Measurements from ENCODE around the gene RXRA.

Gene RXRA

GRCh38 chr9:134351606-134352176 is 25.4 kb downstream of the RXRA start:
- Histone ChIP-seq H3K36me3 (ENCODE audit: insufficient read depth, low read length) (no peaks in the 10 kb centered on the region), H3K4me1 (ENCODE audit: insufficient read depth, low read length) (no peaks in the 10 kb centered on the region; the same call in 1 of the 2 replicates)

GRCh38 chr9:134352247-134352933 is 26.1 kb downstream of the RXRA start:
- H3K9ac ChIP-seq (ENCODE audit: low read depth, low read length): no peak overlapping the region
- no peaks in the 10 kb centered on the region; the same call in 1 of the 2 replicates for H3K4me1 ChIP-seq (ENCODE audit: insufficient read depth, low read length)

More at GRCh38 chr9:134351606-134352176, 25.4 kb downstream of the RXRA start:
- Histone ChIP-seq H3K9ac (ENCODE audit: low read depth, low read length) (no peak overlapping the region), H3K9me3 (ENCODE audit: control insufficient read depth, insufficient read depth, low read length) (no peaks in the 10 kb centered on the region)

DNA sequence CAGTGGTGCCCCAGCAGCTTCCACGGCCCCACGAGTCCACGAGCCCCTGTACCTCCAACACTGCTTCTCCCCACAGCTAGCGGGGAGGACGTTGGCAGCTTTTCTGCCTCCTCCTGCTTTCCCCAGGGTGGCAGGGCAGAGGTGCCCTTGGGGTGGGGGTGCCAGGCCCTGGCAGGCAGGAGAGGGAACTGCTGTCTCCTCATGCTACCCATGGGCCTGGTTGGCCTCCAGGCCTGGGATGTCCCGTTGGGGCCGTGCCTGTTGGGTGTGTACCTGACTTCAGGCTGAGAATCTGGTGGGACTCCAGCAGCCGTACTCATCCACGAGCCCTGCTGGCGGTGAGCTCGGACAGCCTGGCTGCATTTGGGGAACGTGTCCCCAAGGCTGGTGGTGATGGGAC is 27.3 kb downstream of the RXRA start:
- Histone ChIP-seq H3K4me1 (ENCODE audit: insufficient read depth, low read length) (no peaks in the 10 kb centered on the region; the same call in 1 of the 2 replicates), H3K9ac (ENCODE audit: low read depth, low read length) (no peak overlapping the region), H3K9me3 (ENCODE audit: control insufficient read depth, insufficient read depth, low read length) (no peaks in the 10 kb centered on the region), H3K36me3 (ENCODE audit: insufficient read depth, low read length) (no peaks in the 10 kb centered on the region)

More at GRCh38 chr9:134352247-134352933, 26.1 kb downstream of the RXRA start:
- no peaks in the 10 kb centered on the region for H3K9me3 ChIP-seq (ENCODE audit: control insufficient read depth, insufficient read depth, low read length)
- no peaks in the 10 kb centered on the region for H3K36me3 ChIP-seq (ENCODE audit: insufficient read depth, low read length)

DNA sequence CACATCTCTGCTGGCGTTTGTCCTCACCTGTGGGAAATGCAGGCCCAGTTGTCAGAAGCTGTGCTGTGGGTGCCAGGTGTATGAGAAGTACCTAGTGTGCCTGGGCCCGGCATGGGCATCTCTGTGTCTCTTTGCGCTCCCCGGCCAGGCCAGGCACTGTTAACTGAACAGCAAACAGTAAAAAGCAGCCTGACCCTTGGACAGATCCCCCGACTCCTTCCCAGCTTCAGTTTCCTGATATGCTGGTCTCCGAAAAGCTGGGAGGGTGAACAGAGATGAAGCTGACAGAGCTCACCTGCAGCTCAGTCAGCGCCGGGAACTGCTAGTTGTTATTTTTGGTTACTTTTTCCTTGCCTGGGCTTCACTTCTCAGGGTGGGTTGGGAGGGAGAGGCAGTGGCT is 28.9 kb downstream of the RXRA start:
- H3K4me1 ChIP-seq (ENCODE audit: insufficient read depth, low read length): no peaks in the 10 kb centered on the region; the same call in 1 of the 2 replicates

GRCh38 chr9:134355561-134356279 is 29.5 kb downstream of the RXRA start:
- H3K4me1 ChIP-seq (ENCODE audit: insufficient read depth, low read length): no peaks in the 10 kb centered on the region
- H3K9ac ChIP-seq (ENCODE audit: low read depth, low read length): no peak overlapping the region
- H3K36me3 ChIP-seq (ENCODE audit: insufficient read depth, low read length): no peaks in the 10 kb centered on the region
- no peaks in the 10 kb centered on the region for H3K9me3 ChIP-seq (ENCODE audit: control insufficient read depth, insufficient read depth, low read length)

More for the DNA sequence above, 28.9 kb downstream of the RXRA start:
- Histone ChIP-seq H3K36me3 (ENCODE audit: insufficient read depth, low read length) (no peaks in the 10 kb centered on the region), H3K9ac (ENCODE audit: low read depth, low read length) (no peak overlapping the region), H3K9me3 (ENCODE audit: control insufficient read depth, insufficient read depth, low read length) (no peaks in the 10 kb centered on the region)

GRCh38 chr9:134356496-134357470 is 30.5 kb downstream of the RXRA start:
- H3K9ac ChIP-seq (ENCODE audit: low read depth, low read length): no peak overlapping the region
- no peaks in the 10 kb centered on the region for H3K9me3 ChIP-seq (ENCODE audit: control insufficient read depth, insufficient read depth, low read length)
- no peaks in the 10 kb centered on the region for H3K4me1 ChIP-seq (ENCODE audit: insufficient read depth, low read length)
- no peaks in the 10 kb centered on the region for H3K36me3 ChIP-seq (ENCODE audit: insufficient read depth, low read length)

DNA sequence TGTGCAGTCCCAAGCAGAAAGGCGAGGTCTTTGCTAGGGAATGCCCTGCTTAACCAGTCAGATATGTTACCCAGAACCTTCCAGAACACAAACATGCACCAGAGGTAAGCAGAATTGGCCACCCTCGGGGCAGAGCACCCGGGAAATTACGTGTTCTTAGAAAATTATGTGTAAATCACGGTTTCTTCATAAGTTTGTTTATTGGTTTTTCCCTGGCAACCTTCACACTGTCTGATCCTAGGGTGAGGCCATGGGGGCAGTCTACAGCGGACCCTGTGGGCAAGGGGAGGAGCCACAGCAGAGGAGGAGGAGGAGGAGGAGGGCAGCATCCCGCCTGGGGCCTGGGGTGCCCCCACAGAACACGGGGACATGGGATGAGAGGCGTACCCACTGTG is 31.4 kb downstream of the RXRA start:
- no peaks in the 10 kb centered on the region for H3K4me1 ChIP-seq (ENCODE audit: insufficient read depth, low read length)
- no peaks in the 10 kb centered on the region for H3K36me3 ChIP-seq (ENCODE audit: insufficient read depth, low read length)
- no peaks in the 10 kb centered on the region for H3K9me3 ChIP-seq (ENCODE audit: control insufficient read depth, insufficient read depth, low read length)
- no peak overlapping the region for H3K9ac ChIP-seq (ENCODE audit: low read depth, low read length)

GRCh38 chr9:134358026-134358661 is 31.9 kb downstream of the RXRA start:
- Histone ChIP-seq H3K9me3 (ENCODE audit: control insufficient read depth, insufficient read depth, low read length) (no peaks in the 10 kb centered on the region), H3K4me1 (ENCODE audit: insufficient read depth, low read length) (no peaks in the 10 kb centered on the region), H3K9ac (ENCODE audit: low read depth, low read length) (no peak overlapping the region), H3K36me3 (ENCODE audit: insufficient read depth, low read length) (no peaks in the 10 kb centered on the region)

DNA sequence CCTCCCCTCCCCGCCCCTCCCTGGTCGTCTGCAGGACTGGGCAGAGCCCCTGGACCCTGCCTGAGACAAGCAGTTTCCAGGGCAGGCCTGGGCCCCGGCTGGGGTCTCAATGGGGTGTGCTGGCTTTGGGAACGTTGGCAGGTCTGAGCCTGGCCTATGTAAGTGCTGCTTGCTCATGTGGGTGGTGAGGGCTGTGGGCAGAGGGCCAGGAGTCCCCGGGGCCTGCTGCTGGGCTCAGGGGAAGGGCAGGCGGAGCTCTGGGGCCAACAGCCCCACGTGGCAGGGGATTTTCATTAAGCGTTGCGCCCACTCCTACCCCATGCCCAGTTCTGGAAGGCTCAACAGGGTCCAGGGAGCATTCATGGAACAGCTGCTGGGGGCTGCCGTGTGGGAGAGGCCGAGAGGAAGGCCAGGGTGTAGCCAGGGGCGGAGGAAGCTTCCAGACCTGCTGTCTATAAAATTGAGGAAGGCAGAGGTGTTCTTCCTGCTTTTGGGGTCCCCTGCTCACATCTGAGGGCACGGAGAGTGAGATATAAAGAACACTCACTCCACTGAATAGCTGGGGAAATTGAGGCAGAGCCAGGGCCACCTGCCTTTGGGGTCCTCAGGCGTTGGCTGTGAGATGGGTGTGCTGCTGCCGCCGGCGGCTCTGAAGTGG is 32.5 kb downstream of the RXRA start:
- H3K9ac ChIP-seq (ENCODE audit: low read depth, low read length): no peak overlapping the region
- H3K36me3 ChIP-seq (ENCODE audit: insufficient read depth, low read length): no peaks in the 10 kb centered on the region
- H3K9me3 ChIP-seq (ENCODE audit: control insufficient read depth, insufficient read depth, low read length): no peaks in the 10 kb centered on the region
- no peaks in the 10 kb centered on the region for H3K4me1 ChIP-seq (ENCODE audit: insufficient read depth, low read length)

- Histone ChIP-seq H3K9me3 (ENCODE audit: control insufficient read depth, insufficient read depth, low read length) (no peaks in the 10 kb centered on the region), H3K9ac (ENCODE audit: low read depth, low read length) (no peak overlapping the region), H3K4me1 (ENCODE audit: insufficient read depth, low read length) (no peaks in the 10 kb centered on the region), H3K36me3 (ENCODE audit: insufficient read depth, low read length) (no peaks in the 10 kb centered on the region)
Observed at GRCh38 chr9:134359493-134360179, 33.4 kb downstream of the RXRA start.

DNA sequence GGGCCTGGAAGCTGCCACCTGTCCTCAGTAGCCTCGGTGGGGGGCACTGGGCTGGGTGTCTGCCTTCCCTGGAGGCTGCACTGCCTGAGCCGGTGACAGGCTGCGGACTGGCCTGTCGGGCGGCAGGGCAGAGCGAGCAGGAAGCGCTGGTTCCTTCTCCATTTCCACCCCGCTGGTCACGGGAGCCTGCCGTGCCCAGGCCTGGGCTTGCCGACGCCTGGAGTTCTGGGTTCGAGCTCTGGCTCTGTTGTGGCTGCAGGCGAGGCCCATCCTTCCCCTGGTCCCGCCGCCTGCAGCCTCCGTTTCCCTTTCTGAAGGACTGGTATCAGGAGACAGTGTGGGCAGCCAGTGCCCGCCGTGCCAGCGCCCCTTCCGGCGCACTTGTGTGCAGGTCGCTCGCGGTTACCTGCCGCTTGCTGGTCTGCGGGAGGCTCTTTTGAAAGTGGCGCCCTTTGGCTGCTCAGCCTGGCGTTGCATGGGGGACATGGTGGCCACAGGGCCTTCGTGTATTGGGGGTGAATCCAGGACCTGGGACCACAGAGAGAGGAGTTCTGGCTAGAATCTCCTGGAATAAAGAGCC is 34.0 kb downstream of the RXRA start:
- Histone ChIP-seq H3K9me3 (ENCODE audit: control insufficient read depth, insufficient read depth, low read length) (no peaks in the 10 kb centered on the region), H3K9ac (ENCODE audit: low read depth, low read length) (no peak overlapping the region), H3K4me1 (ENCODE audit: insufficient read depth, low read length) (no peaks in the 10 kb centered on the region), H3K36me3 (ENCODE audit: insufficient read depth, low read length) (no peaks in the 10 kb centered on the region)

DNA sequence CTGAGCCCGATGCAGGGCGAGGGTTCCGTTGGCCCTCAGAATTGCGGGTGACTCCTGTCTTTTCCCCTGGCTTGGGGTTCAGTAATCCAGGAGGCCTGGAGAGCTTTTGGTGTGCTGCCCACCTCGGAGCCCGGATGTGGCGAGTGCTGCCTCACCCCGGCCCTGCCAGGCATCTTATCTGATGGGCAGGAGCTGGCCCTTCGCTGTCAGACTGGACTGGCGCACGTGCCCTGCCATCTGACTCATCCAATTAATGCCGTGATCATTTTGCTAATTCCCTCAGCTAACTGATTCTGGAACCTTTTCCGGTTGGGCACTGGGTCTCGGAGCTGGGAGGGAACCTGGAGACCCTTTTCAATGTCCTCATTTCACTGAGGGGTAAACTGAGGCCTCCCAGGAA is 34.6 kb downstream of the RXRA start:
- H3K4me1 ChIP-seq (ENCODE audit: insufficient read depth, low read length): no peaks in the 10 kb centered on the region
- H3K9me3 ChIP-seq (ENCODE audit: control insufficient read depth, insufficient read depth, low read length): no peaks in the 10 kb centered on the region
- H3K36me3 ChIP-seq (ENCODE audit: insufficient read depth, low read length): no peaks in the 10 kb centered on the region
- no peak overlapping the region for H3K9ac ChIP-seq (ENCODE audit: low read depth, low read length)
